Left cardiac atrium (tissue), 4 donors: ENCODE results near the gene SH2D3A. TPM values are rescaled to one million over a fixed set of nuclear protein-coding genes. Genes with fewer than 3 reads are reported as not detected.
"Not testable (repeated sequence)": the region's sequence is repeated elsewhere in the genome, so short reads cannot be mapped to it uniquely, and the experiment has no call there.

Experiments used
- ATAC-seq, 2 donors: fragments of 200-7000 bp; cut with Tn5 transposase; one replicate each; pipeline ENCODE4 v1.9.1; 2020; ENCODE audit warnings: mild to moderate bottlenecking in 2 of 2, moderate library complexity in 2 of 2
- DNase-seq: peaks from one replicate; pipeline ENCODE4 v3.0.0-alpha.2; 2020
- intact Hi-C, 2 donors: fragments of 100-400 bp; cut with DNase I; formaldehyde crosslinking; loops; one replicate each; pipeline versions ENCODE4 v1.14.1 to v1.15.1; 2022 to 2023
- long read RNA-seq: library from polyadenylated mRNA; unstranded; transcript quantifications from one replicate; pipeline ENCODE4 v2.0.0, GENCODE V29; 2021
- total RNA-seq, 2 donors: library from RNA; stranded (reverse); fragmentation: NEBNext Ultra II Directional; extraction: Animal tissue kit (Norgen Biotek cat#: 25700); gene quantifications; one replicate each; pipeline ENCODE4 v1.2.1, GENCODE V29; 2021
- donor health status: DM: no; HTN: yes; CAD: no.
- donor health status: DM: no; HTN: yes; CAD: no; lungs with severe emphysema.
- donor health status: DM: yes; HTN: yes; CAD: no.
- donor health status: Dilated cardiomyopathy.

SH2D3A gene
- total RNA-seq = under 1 TPM; 0.47 to 0.65 TPM
- long read RNA-seq = 0 reads

GRCh38 chr19:6767357-6768235 lies at the start of gene SH2D3A:
Gene SH2D3A (minus strand): TSS chr19:6767435. CDS start chr19:6763748, 3,687 bp downstream.
- peak; percentile 86 to 87 for ATAC-seq
- intact Hi-C loops = loop anchor here in 1 of 2 donors (10.0 kb wide), 1 partner anchor 133 kb away; no protein-coding TSS in a partner anchor

GRCh38 chr19:6813659-6814058 lies 46.4 kb upstream of the SH2D3A start:
- no peak for DNase-seq
- no peak for ATAC-seq
- intact Hi-C loops = no loop called here

More at GRCh38 chr19:6767357-6768235, at the start of gene SH2D3A:
- DNase-seq = peak; percentile 68

- ATAC-seq (no peak), DNase-seq (no peak)
- intact Hi-C loops = no loop called here
Observed at GRCh38 chr19:6812612-6813011, 45.4 kb upstream of the SH2D3A start.

- intact Hi-C loops = no loop called here
- ATAC-seq (no peak), DNase-seq (no peak)
Observed at GRCh38 chr19:6811906-6812305, 44.7 kb upstream of the SH2D3A start.

- ATAC-seq (no peak), DNase-seq (no peak)
- intact Hi-C loops = no loop called here
Observed at GRCh38 chr19:6811378-6811777, 44.1 kb upstream of the SH2D3A start.

- DNase-seq (no peak), ATAC-seq (no peak)
- intact Hi-C loops = no loop called here
Observed at GRCh38 chr19:6809262-6809661, 42.0 kb upstream of the SH2D3A start.

- ATAC-seq (no peak), DNase-seq (no peak)
- intact Hi-C loops = no loop called here
Observed at GRCh38 chr19:6808494-6808893, 41.3 kb upstream of the SH2D3A start.

DNA sequence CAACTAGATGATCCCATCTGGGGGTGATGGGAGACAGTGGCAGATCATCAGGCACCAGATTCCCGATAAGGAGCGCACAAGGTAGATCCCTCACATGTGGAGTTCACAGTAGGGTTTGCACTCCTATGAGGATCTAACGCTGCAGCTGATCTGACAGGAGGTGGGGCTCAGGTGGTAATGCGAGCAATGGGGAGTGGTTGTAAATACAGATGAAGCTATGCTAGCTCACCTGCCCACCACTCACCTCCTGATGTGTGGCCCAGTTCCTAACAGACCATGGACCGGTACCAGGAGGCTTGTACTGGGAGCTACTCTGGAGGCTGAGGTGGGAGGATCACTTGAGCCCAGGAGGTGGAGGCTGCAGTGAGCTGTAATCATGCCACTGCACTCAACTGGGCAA lies 40.1 kb upstream of the SH2D3A start:
- DNase-seq (no peak), ATAC-seq (no peak)
- intact Hi-C loops = no loop called here

GRCh38 chr19:6806488-6806887 lies 39.3 kb upstream of the SH2D3A start:
- no peak for ATAC-seq
- intact Hi-C loops = no loop called here
- no peak for DNase-seq

GRCh38 chr19:6803036-6803404 lies 35.8 kb upstream of the SH2D3A start:
- intact Hi-C loops = no loop called here
- ATAC-seq (no peak), DNase-seq (no peak)

DNA sequence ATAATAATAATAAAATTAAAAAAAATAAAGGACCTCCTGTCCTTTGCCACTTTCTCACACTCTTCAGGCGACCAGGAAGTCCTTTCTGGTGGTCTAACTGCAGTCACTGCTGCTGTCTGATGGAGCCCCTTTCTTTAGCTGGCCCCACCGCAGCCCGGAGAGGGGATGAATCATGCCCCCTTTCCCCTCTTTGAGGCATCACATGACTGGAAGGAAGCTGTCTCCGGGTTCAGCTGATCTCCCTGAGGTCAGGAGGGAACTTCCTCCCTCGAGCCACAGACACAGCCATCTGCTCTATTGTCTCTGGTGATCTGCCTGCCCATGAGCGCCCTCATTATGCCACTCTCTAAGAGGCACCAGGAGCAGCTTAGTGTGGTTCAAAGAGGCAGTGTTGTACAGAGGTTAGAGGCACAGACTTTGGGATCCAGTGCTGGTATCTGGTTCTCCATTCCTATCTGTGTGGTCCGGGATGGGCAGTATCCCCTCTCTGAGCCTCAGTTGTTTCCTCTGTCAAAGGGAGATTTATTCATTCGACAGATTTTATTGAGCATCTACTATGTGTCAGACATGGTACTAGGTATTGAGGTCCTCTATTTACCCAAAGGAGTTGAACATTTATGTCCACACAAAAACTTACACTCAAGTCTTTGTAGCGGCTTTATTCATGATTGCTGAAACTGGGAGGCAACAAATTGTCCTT lies 35.3 kb upstream of the SH2D3A start:
- ATAC-seq (peak; percentile 73 to 87), DNase-seq (peak; percentile 42)
- intact Hi-C loops = no loop called here

GRCh38 chr19:6801485-6802086 lies 34.4 kb upstream of the SH2D3A start:
- peak; percentile 82 to 86 for ATAC-seq
- intact Hi-C loops = no loop called here
- DNase-seq = peak; percentile 76

DNA sequence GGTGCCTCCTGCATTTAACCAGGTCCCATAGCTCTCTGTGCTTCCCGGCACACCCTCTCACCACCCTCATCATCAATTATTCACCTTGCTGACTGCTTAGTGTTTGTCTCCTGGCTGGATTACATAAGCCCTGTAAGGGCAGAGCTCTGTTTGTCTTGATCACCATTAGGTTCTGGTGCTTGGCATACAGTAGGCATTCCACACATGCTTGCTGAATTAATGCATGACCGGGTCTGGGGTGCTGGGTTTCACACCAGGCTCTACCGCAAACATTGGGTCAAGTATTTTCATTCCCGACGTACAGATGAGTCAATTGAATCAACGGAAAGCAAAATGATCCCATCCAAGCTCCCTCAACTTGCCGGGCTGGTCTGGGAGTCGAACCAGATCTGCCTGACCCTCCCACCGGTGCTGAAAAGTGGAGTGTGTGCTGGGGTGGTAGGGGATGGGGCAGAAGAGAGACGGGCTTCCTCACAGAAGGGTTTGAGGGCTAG lies 33.8 kb upstream of the SH2D3A start:
- ATAC-seq (no peak), DNase-seq (no peak)
- intact Hi-C loops = no loop called here

DNA sequence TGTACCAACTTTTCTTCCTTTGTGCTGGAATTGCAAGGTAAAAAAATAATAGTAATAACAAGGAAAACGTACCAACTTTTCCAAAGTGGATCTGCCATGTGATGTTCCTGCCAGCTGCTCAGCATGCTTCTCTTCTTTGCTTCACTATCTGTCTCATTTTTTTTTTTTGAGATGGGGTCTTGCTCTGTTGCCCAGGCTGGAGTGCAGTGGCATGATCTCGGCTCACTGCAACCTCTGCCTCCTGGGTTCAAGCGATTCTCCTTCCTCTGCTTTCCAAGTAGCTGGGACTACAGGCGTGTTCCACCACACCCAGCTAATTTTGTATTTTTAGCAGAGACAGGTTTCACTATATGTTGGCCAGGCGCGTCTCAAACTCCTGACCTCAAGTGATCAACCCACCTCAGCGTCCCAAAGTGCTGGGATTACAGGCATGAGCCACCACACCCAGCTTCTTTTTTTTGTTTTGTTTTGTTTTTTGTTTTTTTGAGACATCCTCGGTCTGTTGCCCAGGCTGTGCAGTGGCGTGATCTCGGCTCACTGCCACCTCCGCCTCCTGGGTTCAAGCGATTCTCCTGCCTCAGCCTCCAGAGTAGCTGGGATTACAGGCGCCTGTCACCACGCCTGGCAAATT lies 33.0 kb upstream of the SH2D3A start:
- ATAC-seq, DNase-seq, intact Hi-C loops: not testable (repeated sequence)

DNA sequence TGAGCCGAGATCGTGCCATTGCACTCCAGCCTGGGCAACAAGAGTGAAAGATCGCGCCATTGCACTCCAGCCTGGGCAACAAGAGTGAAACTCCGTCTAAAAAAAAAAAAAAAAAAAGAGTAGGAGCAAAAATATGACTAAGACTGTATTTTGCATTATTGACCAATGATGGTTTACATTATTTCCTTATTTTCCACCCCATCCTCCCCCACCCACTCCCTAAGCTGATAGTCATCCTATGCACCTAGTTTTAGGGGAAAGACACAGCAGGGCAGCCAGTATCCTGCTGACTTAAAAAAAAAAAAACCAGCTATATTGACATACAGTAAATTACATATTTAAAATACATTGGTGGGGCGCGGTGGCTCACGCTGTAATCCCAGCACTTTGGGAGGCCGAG lies 30.4 kb upstream of the SH2D3A start:
- intact Hi-C loops = no loop called here
- DNase-seq = no peak
- no peak for ATAC-seq

DNA sequence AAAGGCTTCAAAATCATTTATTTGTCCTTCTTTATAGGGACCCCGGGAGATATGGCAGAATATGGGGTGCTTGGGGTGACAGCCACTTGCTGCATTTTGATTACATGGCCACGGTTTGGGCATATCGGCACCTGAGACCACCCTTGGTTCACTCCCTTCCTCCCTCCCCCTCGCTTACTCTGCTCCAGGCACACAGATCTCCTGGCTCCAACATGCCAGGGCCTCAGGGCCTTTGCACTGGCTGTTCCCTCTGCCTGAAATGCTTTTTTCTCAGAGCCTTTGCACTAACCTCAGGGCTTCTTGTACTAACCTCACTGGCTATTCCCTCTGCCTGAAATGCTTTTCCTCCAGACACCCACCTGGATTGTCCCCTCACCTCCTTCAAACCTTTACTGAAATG lies 29.0 kb upstream of the SH2D3A start:
- DNase-seq (no peak), ATAC-seq (no peak)
- intact Hi-C loops = no loop called here

DNA sequence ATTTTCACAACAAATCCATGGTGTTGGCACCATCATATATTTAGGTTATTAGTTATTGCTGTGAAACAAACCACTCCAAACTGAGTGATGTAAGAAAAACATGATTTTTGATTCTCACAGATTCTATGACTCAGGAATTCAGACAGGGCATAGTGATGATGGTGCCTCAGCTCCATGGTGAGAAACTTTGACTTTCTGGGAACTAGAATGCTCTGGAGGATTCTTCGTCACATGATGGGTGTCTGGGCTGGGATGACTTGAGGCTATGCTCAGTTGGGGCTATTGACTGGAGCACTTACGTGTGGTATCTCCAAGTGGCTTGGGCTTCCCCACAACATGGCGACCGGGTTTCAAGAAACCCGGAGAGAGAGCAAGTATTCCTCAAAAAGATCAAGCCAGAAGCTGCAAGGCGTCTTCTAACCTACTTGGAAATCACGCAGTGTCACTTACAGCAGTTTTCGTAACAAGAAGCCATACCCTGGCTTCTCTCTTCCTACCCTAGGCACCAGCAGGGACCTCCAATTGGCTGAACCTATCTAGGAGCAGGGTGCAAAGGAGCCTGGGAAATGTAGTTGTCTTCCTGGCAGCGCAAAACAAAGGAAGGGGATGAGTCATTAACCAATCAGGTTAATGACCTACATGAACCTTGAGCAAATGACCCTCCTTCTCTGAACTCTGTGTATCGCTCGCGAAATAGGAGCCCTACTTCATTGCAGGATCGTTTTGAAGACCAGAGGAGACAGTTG lies 27.6 kb upstream of the SH2D3A start:
- intact Hi-C loops = no loop called here
- ATAC-seq = no peak
- no peak for DNase-seq

GRCh38 chr19:6793973-6794372 lies 26.7 kb upstream of the SH2D3A start:
- ATAC-seq (no peak), DNase-seq (no peak)
- intact Hi-C loops = no loop called here

GRCh38 chr19:6793411-6793810 lies 26.2 kb upstream of the SH2D3A start:
- ATAC-seq = no peak
- intact Hi-C loops = no loop called here
- no peak for DNase-seq
